ENCODE results near the gene MLLT3. TPM values are rescaled to one million over a fixed set of nuclear protein-coding genes. Genes with fewer than 3 reads are reported as not detected.

The MLLT3 gene
- total and polyA plus RNA-seq, 2 experiments from 2014 or later, result 13.7 to 39.2 TPM

DNA sequence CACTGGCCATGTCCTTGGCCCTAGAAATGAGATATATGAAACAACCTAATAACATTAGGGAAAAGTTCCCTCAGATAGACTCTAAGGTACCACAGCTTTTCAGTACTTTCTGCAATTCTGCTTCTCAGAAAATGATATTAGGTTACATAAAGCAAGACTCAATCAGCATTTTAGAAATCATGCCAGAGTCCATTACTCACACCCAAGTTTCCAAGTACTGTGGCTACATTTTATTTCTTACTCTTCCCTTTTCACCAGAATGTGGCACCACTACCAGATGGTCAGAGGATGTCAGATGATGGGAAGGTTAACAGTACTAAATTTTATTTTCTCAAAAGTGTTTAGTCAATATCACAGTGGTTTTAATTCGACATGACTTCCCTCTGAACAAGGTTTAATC is 217.2 kb downstream of the MLLT3 start:
- no peaks in the 10 kb centered on the region for H3K9me3 ChIP-seq (ENCODE audit: low read depth)
- peaks cover 1% of the 10 kb centered on the region for H3K36me3 ChIP-seq (replicated peaks; ENCODE audit: insufficient read depth, low read depth)
- no peak overlapping the region for H3K4me3 ChIP-seq
- H3K27ac ChIP-seq, result no peak overlapping the region
- H4K20me1 ChIP-seq (ENCODE audit: insufficient read depth, poor library complexity, severe bottlenecking), result no peaks in the 10 kb centered on the region
- H3K9me2 ChIP-seq (replicated peaks; ENCODE audit: insufficient read depth), result no peaks in the 10 kb centered on the region
- no peak overlapping the region for H2AFZ ChIP-seq
- H3K27me3 ChIP-seq, result no peaks in the 10 kb centered on the region
- TF ChIP-seq EZH2phosphoT487 (IDR thresholded peaks at IDR 0.05; ENCODE audit: low read depth, severe bottlenecking, unreplicated experiment) (no peak), EZH2 (IDR thresholded peaks at IDR 0.05; ENCODE audit: borderline replicate concordance) (no peak)
- TF ChIP-seq, protein P1, sequence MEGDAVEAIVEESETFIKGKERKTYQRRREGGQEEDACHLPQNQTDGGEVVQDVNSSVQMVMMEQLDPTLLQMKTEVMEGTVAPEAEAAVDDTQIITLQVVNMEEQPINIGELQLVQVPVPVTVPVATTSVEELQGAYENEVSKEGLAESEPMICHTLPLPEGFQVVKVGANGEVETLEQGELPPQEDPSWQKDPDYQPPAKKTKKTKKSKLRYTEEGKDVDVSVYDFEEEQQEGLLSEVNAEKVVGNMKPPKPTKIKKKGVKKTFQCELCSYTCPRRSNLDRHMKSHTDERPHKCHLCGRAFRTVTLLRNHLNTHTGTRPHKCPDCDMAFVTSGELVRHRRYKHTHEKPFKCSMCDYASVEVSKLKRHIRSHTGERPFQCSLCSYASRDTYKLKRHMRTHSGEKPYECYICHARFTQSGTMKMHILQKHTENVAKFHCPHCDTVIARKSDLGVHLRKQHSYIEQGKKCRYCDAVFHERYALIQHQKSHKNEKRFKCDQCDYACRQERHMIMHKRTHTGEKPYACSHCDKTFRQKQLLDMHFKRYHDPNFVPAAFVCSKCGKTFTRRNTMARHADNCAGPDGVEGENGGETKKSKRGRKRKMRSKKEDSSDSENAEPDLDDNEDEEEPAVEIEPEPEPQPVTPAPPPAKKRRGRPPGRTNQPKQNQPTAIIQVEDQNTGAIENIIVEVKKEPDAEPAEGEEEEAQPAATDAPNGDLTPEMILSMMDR (IDR thresholded peaks at IDR 0.05; ENCODE audit: poor library complexity), result no peak
- peaks cover 6% of the 10 kb centered on the region for H3K4me1 ChIP-seq (ENCODE audit: insufficient read depth)
- H3K79me2 ChIP-seq, result peaks cover 26% of the 10 kb centered on the region
- H3K4me2 ChIP-seq, result no peak overlapping the region
- DNase-seq (ENCODE audit: low spot score), result no peak
- 97% methylated on average over 1 of the region's 1 CpG for WGBS (ENCODE audit: low lambda C conversion rate, missing lambda C conversion rate)

DNA sequence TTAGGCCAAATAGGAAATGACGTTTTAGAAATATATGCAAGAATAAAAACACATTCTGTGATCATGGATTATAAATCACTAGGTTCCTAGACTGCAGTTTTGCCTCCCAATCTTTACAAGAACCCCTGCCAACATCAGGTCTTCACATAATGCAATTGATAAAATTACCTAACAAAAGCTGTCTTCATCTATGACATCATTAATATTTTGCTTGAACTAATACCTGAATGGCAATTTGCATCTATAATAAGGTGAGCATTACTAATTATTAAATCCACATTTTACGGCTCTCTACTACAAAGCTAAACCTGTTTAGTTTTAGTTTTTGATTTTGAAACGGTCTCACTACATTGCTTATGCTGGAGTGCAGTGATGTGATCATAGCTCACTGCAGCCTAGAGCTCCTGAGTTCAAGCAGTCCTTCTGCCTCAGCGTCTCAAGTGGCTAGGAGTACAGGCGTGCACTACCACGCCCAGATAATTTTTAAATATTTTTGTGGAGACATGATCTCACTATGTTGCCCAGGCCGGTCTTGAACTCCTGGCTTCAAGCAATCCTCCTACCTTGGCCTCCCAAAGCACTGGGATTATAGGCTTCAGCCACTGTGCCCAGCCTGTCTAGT is 218.0 kb downstream of the MLLT3 start:
- peaks cover 3% of the 10 kb centered on the region for H3K36me3 ChIP-seq (replicated peaks; ENCODE audit: insufficient read depth, low read depth)
- H4K20me1 ChIP-seq (ENCODE audit: insufficient read depth, poor library complexity, severe bottlenecking), result no peaks in the 10 kb centered on the region
- peaks cover 6% of the 10 kb centered on the region for H3K4me1 ChIP-seq (ENCODE audit: insufficient read depth)
- no peaks in the 10 kb centered on the region for H3K9me3 ChIP-seq (ENCODE audit: low read depth)
- no peaks in the 10 kb centered on the region for H3K9me2 ChIP-seq (replicated peaks; ENCODE audit: insufficient read depth)
- peaks cover 28% of the 10 kb centered on the region for H3K79me2 ChIP-seq
- WGBS (ENCODE audit: low lambda C conversion rate, missing lambda C conversion rate), result 96% methylated on average over 7 of the region's 7 CpGs
- H2AFZ ChIP-seq, result no peak overlapping the region
- no peak overlapping the region for H3K27ac ChIP-seq
- DNase-seq (ENCODE audit: low spot score), result no peak
- TF ChIP-seq EZH2phosphoT487 (IDR thresholded peaks at IDR 0.05; ENCODE audit: low read depth, severe bottlenecking, unreplicated experiment) (no peak), EZH2 (IDR thresholded peaks at IDR 0.05; ENCODE audit: borderline replicate concordance) (no peak)
- TF ChIP-seq, protein P1 (IDR thresholded peaks at IDR 0.05; ENCODE audit: poor library complexity), result no peak
- H3K4me2 ChIP-seq, result no peak overlapping the region
- no peaks in the 10 kb centered on the region for H3K27me3 ChIP-seq
- no peak overlapping the region for H3K4me3 ChIP-seq

DNA sequence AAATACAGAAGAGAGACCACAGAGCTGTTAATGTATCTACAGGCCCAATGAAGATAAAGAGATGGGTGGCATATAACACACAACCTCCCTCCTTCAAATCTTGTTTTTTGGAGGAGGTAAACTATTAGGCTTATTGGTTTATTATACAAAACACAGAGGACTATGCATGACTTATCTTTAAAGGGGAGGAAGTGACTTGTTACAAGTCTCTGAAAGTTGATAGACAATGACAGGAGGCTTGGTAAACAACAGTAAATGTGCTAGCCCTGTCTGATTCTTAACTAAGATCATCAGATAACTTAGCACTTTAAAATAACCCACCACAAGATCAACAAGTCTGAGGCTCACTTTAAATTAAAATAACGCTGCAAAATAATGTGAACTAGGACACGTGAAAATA is 219.0 kb downstream of the MLLT3 start:
- no peak for TF ChIP-seq EZH2phosphoT487 (IDR thresholded peaks at IDR 0.05; ENCODE audit: low read depth, severe bottlenecking, unreplicated experiment)
- no peak for TF ChIP-seq EZH2 (IDR thresholded peaks at IDR 0.05; ENCODE audit: borderline replicate concordance)
- TF ChIP-seq, protein P1 (IDR thresholded peaks at IDR 0.05; ENCODE audit: poor library complexity), result no peak
- H3K4me1 ChIP-seq (ENCODE audit: insufficient read depth), result peaks cover 4% of the 10 kb centered on the region
- H3K36me3 ChIP-seq (replicated peaks; ENCODE audit: insufficient read depth, low read depth), result peaks cover 3% of the 10 kb centered on the region
- no peak overlapping the region for H3K27ac ChIP-seq
- no peak for DNase-seq (ENCODE audit: low spot score)
- WGBS (ENCODE audit: low lambda C conversion rate, missing lambda C conversion rate), result 85% methylated on average over 2 of the region's 2 CpGs
- H3K4me2 ChIP-seq, result no peak overlapping the region
- peaks cover 32% of the 10 kb centered on the region for H3K79me2 ChIP-seq
- H2AFZ ChIP-seq, result no peak overlapping the region
- no peaks in the 10 kb centered on the region for H3K9me2 ChIP-seq (replicated peaks; ENCODE audit: insufficient read depth)
- no peak overlapping the region for H3K4me3 ChIP-seq
- no peaks in the 10 kb centered on the region for H4K20me1 ChIP-seq (ENCODE audit: insufficient read depth, poor library complexity, severe bottlenecking)
- H3K27me3 ChIP-seq, result no peaks in the 10 kb centered on the region
- H3K9me3 ChIP-seq (ENCODE audit: low read depth), result no peaks in the 10 kb centered on the region
